NCI-H146 (cell line): ENCODE data around the gene CHD2.
"Not testable (repeated sequence)": the region's sequence is repeated elsewhere in the genome, so short reads cannot be mapped to it uniquely, and the experiment has no call there.

ENCODE experiments used
- DNase-seq: peaks from one replicate; lab custom pipeline; 2025; lab: John Stamatoyannopoulos, UW

CHD2 gene

DNA sequence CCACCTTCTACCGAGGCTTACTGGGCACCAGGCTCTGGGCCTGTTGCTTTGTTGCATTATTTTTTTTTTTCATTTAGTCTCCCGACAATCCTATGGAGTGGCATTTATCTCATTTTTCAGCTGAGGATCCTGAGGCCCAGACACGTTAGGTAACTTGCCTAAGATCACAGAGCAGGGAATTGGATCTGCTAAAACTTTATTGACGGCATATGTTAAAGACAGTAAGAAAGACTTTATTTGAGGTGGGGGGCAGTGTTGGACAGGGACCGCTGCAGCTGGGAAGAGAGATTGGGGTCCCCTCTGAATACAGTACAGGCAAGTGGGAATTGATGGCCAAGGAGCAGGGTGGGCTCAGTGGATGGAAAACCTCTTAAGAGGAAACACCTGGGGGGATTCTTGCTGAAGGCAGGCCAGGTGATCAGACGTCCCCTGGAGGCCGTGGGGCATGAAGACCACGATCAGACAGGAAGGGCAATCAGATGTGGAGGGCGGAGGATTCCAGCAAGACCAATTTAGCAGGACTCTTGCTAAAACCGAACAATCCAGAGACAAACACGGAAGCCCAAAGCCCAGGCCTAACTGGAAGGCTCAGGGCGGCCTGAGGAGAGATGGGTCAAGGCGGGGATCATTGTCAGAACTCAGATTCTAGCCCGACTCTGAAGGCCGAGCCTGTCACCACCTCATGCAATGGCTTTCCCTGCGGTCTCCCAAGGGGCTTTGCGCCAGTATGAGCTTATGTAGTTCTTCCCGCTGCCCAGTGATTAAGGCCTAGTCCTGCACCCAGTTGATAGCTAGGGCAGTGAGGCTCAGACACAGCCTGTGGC is 135.2 kb downstream of the CHD2 start:
- no peak for DNase-seq

GRCh38 chr15:93035953-93036810 is 136.1 kb downstream of the CHD2 start:
- DNase-seq: peak; percentile 76

DNA sequence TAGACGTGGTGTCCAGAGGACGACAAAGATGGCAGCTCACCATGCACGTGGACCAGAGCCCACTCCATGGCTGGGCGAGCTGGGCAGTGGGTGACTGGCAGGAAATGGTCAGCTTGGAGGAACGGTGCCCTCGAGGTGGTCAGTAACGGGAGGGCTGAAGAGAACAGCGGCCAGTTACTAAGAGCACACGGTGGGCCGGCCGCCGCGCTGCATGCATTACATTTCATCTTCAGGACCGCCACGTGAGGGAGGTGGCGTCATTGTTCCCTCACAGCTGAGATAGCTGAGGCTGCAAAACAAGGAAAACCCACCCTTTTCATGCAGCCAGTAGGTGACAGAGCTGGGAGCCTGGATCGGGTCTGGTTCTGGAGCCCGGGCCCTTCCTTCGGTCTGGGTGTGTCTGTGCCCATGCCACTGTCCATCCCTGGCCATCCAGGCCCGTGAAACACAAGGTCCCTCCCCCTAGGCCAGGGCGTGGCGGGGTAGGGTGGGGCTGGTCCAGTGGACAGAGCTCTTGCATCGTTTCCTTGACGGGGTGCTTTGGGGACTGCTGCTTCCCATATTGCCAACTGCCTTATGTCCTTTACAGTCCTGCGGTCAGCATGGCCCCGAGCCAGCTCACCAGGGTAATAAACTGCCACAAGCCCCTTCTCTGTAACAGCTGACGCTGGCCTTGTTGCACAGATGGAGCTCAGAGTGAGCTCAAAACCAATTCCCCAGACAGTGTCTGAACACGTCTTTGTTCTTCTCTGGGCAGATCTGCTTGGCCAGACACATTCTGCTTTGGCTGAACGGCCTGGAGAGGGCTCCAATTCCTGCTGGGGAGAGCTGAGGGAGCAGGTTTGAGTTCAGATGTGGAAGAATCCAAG is 137.1 kb downstream of the CHD2 start:
- DNase-seq: peak; percentile 74

DNA sequence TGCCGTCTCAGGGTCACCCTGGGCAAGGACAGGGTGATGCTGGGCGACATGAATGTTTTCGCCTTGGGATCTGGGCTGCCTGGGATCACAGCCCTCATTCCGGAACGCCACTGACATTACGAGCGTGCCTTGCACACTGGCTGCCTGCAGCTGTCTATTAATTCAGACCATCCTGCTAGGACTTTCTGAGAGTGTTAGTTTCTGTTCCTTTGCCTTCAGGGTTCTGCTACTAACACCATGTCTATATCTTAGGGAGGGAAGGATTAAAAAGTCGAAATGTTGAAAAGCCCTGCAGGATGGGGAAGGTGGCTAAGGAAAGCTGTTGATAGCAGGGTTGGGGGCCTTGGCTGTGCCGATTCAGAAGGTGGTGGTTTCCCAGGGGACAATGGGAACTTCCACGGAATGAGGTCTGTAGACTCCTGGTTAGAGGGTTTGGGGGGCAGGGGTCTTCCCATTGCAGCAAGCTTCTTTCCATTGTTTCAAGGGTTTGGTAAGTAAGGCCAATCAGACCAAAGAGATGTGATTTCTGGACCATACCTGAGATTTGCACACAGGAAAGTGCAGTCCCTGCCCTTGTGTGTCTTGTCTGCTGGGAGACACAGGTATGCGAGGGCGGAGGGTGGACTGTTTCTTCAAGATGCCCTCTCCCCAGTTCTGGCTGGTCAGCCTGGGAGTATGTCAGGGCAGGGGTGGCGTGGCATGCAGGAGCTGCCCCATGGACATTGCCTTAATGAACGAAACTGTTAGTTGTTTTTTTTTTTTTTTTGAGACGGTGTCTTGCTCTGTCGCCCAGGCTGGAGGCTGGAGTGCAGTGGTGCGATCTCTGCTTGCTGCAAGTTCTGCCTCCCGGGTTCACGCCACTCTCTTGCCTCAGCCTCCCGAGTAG is 137.9 kb downstream of the CHD2 start:
- no peak for DNase-seq

- DNase-seq: not testable (repeated sequence)
Observed at GRCh38 chr15:93039562-93040287, 139.6 kb downstream of the CHD2 start.

GRCh38 chr15:93040288-93041158 is 140.4 kb downstream of the CHD2 start:
- DNase-seq: no peak

GRCh38 chr15:93041159-93041547 is 141.0 kb downstream of the CHD2 start:
- DNase-seq: no peak

- DNase-seq: no peak
Observed at GRCh38 chr15:93042211-93042610, 142.1 kb downstream of the CHD2 start.

DNA sequence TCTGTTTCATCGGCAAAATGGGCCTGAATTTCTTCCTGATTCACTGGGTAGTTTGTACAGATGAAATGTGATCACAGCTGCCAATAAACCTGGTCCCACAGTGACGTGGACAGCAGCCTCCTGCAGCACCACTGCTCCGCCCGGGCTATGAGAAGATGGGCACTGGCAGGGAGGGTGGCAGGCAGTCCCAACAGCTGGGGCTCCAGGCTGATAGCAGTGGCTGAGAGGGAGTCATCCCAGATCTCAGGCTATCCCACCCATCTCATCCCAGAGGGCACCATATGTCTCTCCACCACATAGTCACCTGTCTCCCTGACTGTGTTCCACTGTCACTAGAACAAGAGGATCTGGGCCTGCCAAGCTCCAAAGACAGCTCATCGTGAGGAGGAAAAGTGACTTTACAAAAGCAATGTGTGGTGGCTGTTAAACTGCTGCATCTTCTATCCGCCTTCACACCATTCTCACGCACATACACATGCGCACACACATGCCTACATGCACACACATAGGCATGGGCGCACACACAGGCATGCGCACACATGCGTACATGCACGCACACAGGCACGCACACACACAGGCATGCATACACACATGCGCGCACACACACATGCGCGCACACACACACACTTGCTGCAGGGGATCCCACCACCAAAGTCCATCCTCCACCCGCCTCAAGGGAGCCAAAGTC is 142.7 kb downstream of the CHD2 start:
- DNase-seq: no peak

DNA sequence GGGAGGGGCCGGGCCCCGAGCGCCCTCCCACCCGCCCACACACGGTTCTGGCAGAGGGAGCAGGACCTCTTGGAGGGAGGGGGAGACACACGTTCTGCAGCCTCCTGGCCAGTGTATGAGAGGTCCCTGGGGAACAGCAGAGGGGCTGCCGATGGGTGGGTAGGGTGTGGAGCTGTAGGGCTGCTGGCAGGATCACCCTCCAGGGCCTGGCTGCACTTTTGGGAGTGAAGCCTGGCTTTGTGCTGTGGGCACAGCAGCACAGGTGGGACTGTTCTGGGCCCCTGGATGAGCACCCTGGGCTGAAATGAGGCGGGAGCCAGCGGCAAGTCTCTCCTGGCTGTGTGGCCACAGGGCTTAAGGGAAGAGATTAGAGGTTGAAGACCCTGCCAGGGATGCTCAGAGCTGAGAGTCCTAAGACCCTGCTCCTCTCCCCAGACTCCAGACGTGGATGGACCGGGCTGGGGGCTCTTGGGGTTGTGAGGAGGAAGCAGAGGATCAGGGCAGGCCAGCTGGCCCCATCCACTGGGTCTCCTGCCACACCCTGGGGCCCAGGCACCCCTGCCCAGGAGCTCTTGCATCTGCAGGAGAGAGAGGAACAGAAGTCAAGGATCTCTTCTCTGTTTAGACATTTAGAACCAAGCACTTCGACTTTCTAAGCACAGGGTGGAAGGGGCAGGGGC is 143.6 kb downstream of the CHD2 start:
- DNase-seq: no peak

DNA sequence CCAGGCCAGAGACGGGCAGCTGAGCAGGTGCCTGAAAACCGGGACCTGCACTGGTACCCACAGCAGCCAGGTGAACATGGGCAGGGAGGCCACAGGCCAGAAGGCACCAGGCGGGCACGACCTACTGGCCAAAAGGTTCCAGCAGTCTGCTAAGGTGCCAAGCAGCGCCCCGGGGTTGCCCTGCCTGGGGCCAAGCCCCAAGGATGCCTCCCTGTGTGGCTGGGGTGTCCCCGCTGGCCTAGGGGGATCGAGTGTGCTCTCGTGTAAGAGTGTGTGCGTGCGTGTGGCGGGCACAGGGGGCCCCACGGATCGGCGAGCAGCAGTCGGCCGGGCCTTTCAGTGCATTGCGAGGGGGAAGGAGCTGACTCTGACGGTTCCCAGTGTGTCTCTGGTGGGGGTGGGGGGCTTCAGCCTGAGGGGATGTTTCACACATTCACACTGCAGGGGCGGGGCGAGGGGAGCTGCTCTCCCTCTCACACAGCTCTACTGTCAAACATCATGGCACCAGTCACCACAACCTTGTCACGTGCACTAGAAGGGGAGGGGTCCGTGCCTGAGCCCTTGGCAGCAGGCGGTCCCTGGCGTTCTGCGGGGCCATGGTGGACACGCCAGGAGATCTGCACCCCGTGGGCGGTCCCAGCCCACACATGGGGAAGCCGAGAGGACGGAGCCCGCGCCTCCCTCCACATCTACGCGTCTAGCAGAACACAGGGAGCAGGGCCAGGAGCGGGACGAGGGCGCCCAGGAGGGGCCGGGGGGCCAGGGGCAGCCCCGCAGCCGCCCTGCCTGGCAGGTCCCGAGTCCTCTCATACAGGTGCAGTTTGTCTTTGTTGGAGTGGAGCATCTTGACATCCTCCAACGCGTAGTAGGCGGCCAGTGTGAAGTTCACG is 144.4 kb downstream of the CHD2 start:
- no peak for DNase-seq

- DNase-seq: no peak
Observed at GRCh38 chr15:93045191-93045785, 145.2 kb downstream of the CHD2 start.

DNA sequence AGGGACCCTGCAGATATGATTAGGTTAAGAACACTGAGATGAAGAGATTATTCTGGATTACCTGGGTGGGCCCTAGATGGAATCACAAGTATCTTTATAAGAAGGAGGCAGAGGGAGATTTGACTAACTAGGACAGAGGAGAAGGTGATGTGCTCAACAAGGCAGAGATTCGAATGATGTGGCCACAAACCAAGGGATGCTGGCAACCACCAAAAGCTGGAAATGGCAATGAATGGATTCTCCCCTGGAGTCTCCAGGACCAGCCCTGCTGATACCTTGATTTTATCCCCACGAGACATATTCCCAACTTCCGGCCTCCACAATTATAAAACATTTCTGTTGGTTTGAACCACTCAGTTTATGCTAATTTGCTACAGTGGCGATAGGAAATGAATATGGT is 146.0 kb downstream of the CHD2 start:
- no peak for DNase-seq

GRCh38 chr15:93046721-93047120 is 146.6 kb downstream of the CHD2 start:
- no peak for DNase-seq

DNA sequence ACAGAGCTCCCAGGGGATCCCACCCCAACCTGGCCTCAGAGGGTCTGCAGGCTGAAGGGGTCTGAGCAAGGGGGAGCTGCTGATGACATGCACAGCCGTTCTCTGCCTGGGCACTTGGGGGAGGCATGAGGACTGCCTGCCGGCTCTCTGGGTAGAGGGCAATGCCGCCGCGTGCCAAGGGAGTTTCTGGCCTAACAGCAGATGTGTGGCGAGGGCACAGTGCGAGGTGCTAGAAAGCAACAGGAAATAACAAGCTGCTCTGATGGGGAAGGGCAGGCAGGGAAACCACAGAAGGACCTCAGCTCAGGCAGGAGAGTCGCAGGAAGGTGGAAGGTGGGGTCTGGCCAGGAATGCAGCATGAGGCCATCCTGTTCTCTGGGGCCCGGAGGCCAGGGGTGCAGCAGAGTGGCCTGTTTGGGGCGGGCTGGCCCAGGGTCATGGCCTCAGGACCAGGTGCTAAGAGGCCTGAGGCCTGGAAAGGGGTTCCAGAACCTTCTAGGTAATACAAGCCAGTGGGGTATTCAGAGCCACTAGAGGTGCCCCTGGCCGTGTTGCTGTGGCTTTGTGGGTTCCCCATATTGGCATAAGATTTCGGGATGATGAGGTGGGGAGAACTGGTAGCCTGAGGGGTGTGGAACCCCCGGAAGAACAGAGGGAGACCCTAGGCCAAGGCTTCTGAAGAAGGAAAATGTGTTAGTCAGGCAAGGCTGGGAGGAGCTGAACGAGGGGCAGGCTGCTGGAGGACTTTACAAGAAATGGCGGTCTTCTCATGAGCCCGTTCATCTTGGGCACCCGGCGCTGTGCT is 147.7 kb downstream of the CHD2 start:
- DNase-seq: no peak

GRCh38 chr15:93048426-93048721 is 148.2 kb downstream of the CHD2 start:
- DNase-seq: no peak
